ENCODE measurements around the gene GIGYF1.

- TF ChIP-seq CTCF (IDR thresholded peaks at IDR 0.05) (no peak), POLR2A (IDR thresholded peaks at IDR 0.05) (no peak)
Measured at GRCh38 chr7:100706672-100707311, 12.7 kb upstream of the GIGYF1 start.

Measured in breast epithelium (tissue), 3 donors.